HUES48 (cell line): Measurements from ENCODE around the gene ACTL9.
"Not testable (repeated sequence)": the region's sequence is repeated elsewhere in the genome, so short reads cannot be mapped to it uniquely, and the experiment has no call there.

Experiments
- H3K27ac ChIP-seq: one replicate; pipeline ENCODE4 v1.7.0; 2013; ENCODE audit warnings: low read depth, low read length, inconsistent platforms
- H3K27me3 ChIP-seq: 2 replicates; pipeline ENCODE4 v1.6.1; 2013; ENCODE audit warnings: mild to moderate bottlenecking, low read length; ENCODE audit not compliant: control insufficient read depth, insufficient read depth
- H3K36me3 ChIP-seq: 2 replicates; pipeline ENCODE4 v1.6.1; 2013; ENCODE audit warnings: low read length; ENCODE audit not compliant: control insufficient read depth, insufficient read depth
- H3K4me1 ChIP-seq: 2 replicates; pipeline ENCODE4 v1.6.1; 2013; ENCODE audit warnings: mild to moderate bottlenecking, low read length; ENCODE audit not compliant: control insufficient read depth, insufficient read depth
- H3K4me3 ChIP-seq: 2 replicates; pipeline ENCODE4 v1.5.1; 2013; ENCODE audit warnings: mild to moderate bottlenecking, low read depth, low read length
- H3K9ac ChIP-seq: 2 replicates; pipeline ENCODE4 v1.6.1; 2013; ENCODE audit warnings: mild to moderate bottlenecking, low read depth, low read length, moderate library complexity
- H3K9me3 ChIP-seq: 2 replicates; pipeline ENCODE4 v1.6.1; 2013; ENCODE audit warnings: low read length; ENCODE audit not compliant: control insufficient read depth, insufficient read depth

Gene ACTL9

GRCh38 chr19:8698433-8699063 lies at the start of gene ACTL9:
ACTL9 (minus strand) TSS chr19:8698795; CDS start chr19:8698701, 94 bp downstream.
- H3K27ac ChIP-seq, result no peak within 1 kb of the TSS
- H3K9ac ChIP-seq, result no peak within 1 kb of the TSS
- H3K27me3 ChIP-seq, result no peaks in the 10 kb centered on the region
- no peak within 1 kb of the TSS for H3K4me3 ChIP-seq
- H3K36me3 ChIP-seq, result no peaks in the 10 kb centered on the region
- peaks cover 30% of the 10 kb centered on the region for H3K9me3 ChIP-seq
- no peaks in the 10 kb centered on the region for H3K4me1 ChIP-seq

DNA sequence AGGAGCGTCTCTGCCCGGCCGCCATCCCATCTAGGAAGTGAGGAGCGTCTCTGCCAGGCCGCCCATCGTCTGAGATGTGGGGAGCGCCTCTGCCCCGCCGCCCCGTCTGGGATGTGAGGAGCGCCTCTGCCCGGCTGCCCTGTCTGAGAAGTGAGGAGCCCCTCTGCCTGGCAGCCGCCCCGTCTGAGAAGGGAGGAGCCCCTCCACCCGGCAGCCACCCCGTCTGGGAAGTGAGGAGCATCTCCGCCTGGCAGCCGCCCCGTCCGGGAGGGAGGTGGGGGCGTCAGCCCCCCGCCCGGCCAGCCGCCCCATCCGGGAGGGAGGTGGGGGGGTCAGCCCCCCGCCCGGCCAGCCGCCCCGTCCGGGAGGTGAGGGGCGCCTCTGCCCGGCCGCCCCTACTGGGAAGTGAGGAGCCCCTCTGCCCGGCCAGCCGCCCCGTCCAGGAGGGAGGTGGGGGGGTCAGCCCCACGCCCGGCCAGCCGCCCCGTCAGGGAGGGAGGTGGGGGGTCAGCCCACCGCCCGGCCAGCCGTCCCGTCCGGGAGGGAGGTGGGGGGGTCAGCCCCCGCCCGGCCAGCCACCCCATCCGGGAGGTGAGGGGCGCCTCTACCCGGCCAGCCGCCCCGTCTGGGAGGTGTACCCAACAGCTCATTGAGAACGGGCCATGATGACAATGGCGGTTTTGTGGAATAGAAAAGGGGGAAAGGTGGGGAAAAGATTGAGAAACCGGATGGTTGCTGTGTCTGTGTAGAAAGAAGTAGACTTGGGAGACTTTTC lies 40.9 kb upstream of the ACTL9 start:
- H3K9me3 ChIP-seq, result peaks cover 30% of the 10 kb centered on the region
- H3K27me3 ChIP-seq, H3K9ac ChIP-seq, H3K4me1 ChIP-seq, H3K27ac ChIP-seq, H3K4me3 ChIP-seq, H3K36me3 ChIP-seq: not testable (repeated sequence)

- peaks cover 38% of the 10 kb centered on the region for H3K9me3 ChIP-seq
- H3K27ac ChIP-seq, result no peak overlapping the region
- no peak overlapping the region for H3K9ac ChIP-seq
- no peaks in the 10 kb centered on the region for H3K4me1 ChIP-seq
- no peaks in the 10 kb centered on the region for H3K36me3 ChIP-seq
- H3K27me3 ChIP-seq, result no peaks in the 10 kb centered on the region
- H3K4me3 ChIP-seq, result no peak overlapping the region
Observed at GRCh38 chr19:8738377-8738776, 39.8 kb upstream of the ACTL9 start.

- Histone ChIP-seq H3K9ac (no peak overlapping the region), H3K4me1 (no peaks in the 10 kb centered on the region), H3K36me3 (no peaks in the 10 kb centered on the region), H3K27me3 (no peaks in the 10 kb centered on the region), H3K4me3 (no peak overlapping the region), H3K9me3 (peaks cover 81% of the 10 kb centered on the region), H3K27ac (no peak overlapping the region)
Observed at GRCh38 chr19:8731428-8732169, 33.0 kb upstream of the ACTL9 start.

DNA sequence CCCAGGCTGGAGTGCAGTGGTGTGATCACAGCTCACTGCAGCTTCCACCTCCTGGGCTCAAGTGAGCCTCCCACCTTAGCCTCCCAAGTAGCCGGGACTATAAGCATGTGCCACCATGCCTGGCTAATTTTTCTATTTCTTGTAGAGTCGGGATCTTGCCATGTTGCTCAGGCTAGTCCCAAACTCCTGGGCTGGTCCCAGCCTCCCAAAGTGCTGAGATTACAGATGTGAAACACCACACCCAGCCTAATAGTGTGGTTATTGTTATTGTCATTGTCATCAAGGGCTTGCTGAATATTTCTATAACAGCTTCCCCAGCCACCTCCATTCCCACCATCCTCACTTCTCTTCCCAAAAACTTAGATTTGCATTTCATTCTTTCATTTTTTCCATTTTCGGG lies 25.7 kb upstream of the ACTL9 start:
- Histone ChIP-seq H3K9ac (no peak overlapping the region), H3K4me1 (no peaks in the 10 kb centered on the region), H3K4me3 (no peak overlapping the region), H3K27ac (no peak overlapping the region), H3K36me3 (no peaks in the 10 kb centered on the region), H3K9me3 (peaks cover 89% of the 10 kb centered on the region), H3K27me3 (no peaks in the 10 kb centered on the region)

DNA sequence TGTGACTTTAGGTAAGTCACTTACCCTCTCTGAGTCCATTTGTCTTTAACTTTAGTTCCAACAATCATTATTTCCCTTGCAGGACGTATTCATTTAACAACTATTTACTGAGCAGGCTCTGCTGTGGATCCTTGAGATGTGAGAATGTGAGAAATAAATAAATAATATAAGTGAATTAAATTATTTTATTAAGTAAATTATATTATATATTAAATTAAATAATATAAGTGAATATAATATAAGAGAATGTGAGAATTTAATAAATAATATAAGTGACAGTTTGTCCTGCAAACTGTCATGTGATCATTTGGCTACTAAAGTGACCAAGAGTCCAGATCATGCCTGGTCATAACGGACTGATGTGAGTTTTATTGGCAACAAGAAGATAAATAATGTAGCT lies 23.4 kb upstream of the ACTL9 start:
- Histone ChIP-seq H3K4me3 (no peak overlapping the region), H3K27me3 (no peaks in the 10 kb centered on the region), H3K4me1 (no peaks in the 10 kb centered on the region), H3K9me3 (peaks cover 85% of the 10 kb centered on the region), H3K27ac (no peak overlapping the region), H3K36me3 (no peaks in the 10 kb centered on the region), H3K9ac (no peak overlapping the region)

- no peak within 1 kb of the TSS for H3K9ac ChIP-seq
- peaks cover 78% of the 10 kb centered on the region for H3K9me3 ChIP-seq
- H3K4me1 ChIP-seq, result no peaks in the 10 kb centered on the region
- H3K36me3 ChIP-seq, result no peaks in the 10 kb centered on the region
- H3K27ac ChIP-seq, result no peak within 1 kb of the TSS
- no peaks in the 10 kb centered on the region for H3K27me3 ChIP-seq
- H3K4me3 ChIP-seq, result no peak within 1 kb of the TSS
Observed at GRCh38 chr19:8721334-8721733, 22.7 kb upstream of the ACTL9 start, which contains the start of gene OR2Z1. OR2Z1 (plus strand) TSS chr19:8721634; CDS start chr19:8731029, 9,395 bp downstream.

DNA sequence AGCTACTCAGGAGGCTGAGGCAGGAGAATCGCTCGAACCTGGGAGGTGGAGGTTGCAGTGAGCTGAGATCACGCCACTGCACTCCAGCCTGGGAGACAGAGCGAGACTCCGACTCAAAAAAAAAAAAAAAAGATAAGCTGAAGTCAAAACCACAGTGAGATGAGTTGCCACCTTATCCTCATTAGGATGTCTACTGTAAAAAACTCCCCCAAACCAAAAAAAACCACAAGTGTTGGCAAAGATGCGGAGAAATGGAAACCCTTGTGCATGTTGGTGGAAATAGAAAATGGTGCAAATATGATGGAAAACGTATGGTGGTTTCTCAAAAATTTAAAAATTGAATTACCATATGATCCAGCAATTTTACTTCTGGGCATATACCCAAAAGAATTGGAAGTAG lies 11.7 kb upstream of the ACTL9 start:
- H3K4me1 ChIP-seq, H3K27me3 ChIP-seq, H3K27ac ChIP-seq, H3K36me3 ChIP-seq, H3K9ac ChIP-seq, H3K4me3 ChIP-seq: not testable (repeated sequence)
- H3K9me3 ChIP-seq, result peaks cover 48% of the 10 kb centered on the region

GRCh38 chr19:8705742-8706141 lies 7.1 kb upstream of the ACTL9 start:
- no peaks in the 10 kb centered on the region for H3K36me3 ChIP-seq
- no peaks in the 10 kb centered on the region for H3K27me3 ChIP-seq
- no peaks in the 10 kb centered on the region for H3K4me1 ChIP-seq
- no peak overlapping the region for H3K9ac ChIP-seq
- H3K4me3 ChIP-seq, result no peak overlapping the region
- H3K27ac ChIP-seq, result no peak overlapping the region
- peaks cover 32% of the 10 kb centered on the region for H3K9me3 ChIP-seq

DNA sequence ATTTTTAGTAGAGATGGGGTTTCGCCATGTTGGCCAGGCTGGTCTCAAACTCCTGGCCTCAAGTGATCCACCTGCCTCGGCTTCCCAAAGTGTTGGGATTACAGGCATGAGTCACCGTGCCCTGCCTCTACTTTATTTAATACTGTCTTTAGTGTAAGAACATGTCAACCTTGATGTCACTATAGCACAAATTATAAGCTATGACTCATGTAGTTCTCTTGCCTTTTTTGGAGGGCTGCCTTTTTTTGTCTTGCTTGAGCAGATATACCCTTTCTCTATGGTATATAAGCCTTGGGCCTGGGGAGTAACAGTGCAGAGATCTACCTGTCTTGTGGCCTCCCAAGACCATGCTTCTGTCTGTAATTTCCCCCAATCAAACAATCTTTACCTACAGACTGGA lies 6.7 kb upstream of the ACTL9 start:
- not testable (repeated sequence) for H3K4me1 ChIP-seq, H3K27ac ChIP-seq, H3K4me3 ChIP-seq, H3K27me3 ChIP-seq, H3K9ac ChIP-seq, H3K36me3 ChIP-seq
- peaks cover 35% of the 10 kb centered on the region for H3K9me3 ChIP-seq

GRCh38 chr19:8703223-8703622 lies 4.6 kb upstream of the ACTL9 start:
- H3K27ac ChIP-seq, result no peak overlapping the region
- no peak overlapping the region for H3K9ac ChIP-seq
- H3K9me3 ChIP-seq, result peaks cover 34% of the 10 kb centered on the region
- no peaks in the 10 kb centered on the region for H3K4me1 ChIP-seq
- no peaks in the 10 kb centered on the region for H3K36me3 ChIP-seq
- H3K4me3 ChIP-seq, result no peak overlapping the region
- no peaks in the 10 kb centered on the region for H3K27me3 ChIP-seq
